Left lung (tissue), 10 donors: Measurements from ENCODE around the gene ITGAX. TPM values are rescaled to one million over a fixed set of nuclear protein-coding genes. Genes with fewer than 3 reads are reported as not detected.
"Not testable (repeated sequence)": the region's sequence is repeated elsewhere in the genome, so short reads cannot be mapped to it uniquely, and the experiment has no call there.

Source experiments
- ATAC-seq: fragments of 200-7000 bp; cut with Tn5 transposase; one replicate; pipeline ENCODE4 v1.9.1; 2020; ENCODE audit warnings: moderate library complexity
- DNase-seq, 4 donors: peaks; one replicate each; pipeline ENCODE4 v3.0.0-alpha.2; 2013 to 2020
- H3K27ac ChIP-seq, 2 donors: fragments of 200-600 bp; sonication (generic) in 1 of 2; one replicate each; pipeline versions ENCODE4 v1.5.0 to v1.8.0; 2020 to 2021
- H3K27me3 ChIP-seq, 2 donors: fragments of 200-600 bp; sonication (generic) in 1 of 2; one replicate each; pipeline versions ENCODE4 v1.5.0 to v1.8.0; 2020 to 2021
- H3K36me3 ChIP-seq, 2 donors: fragments of 200-600 bp; sonication (generic) in 1 of 2; one replicate each; pipeline versions ENCODE4 v1.5.0 to v1.8.0; 2020 to 2021
- H3K4me1 ChIP-seq, 2 donors: fragments of 200-600 bp; one replicate each; pipeline ENCODE4 v1.8.0; 2021
- H3K4me3 ChIP-seq, 2 donors: fragments of 200-600 bp; sonication (generic) in 1 of 2; one replicate each; pipeline versions ENCODE4 v1.5.0 to v1.8.0; 2020 to 2021; ENCODE audit warnings: mild to moderate bottlenecking in 1 of 2
- H3K9me3 ChIP-seq, 2 donors: fragments of 200-600 bp; sonication (generic) in 1 of 2; one replicate each; pipeline versions ENCODE4 v1.5.0 to v1.8.0; 2020 to 2021
- CTCF ChIP-seq, 2 donors: fragments of 200-600 bp; sonication (generic) in 1 of 2; IDR thresholded peaks; one replicate each; pipeline versions ENCODE4 v1.5.0 to v1.8.0; 2021; ENCODE audit warnings: antibody characterized with exemption in 2 of 2
- intact Hi-C, 2 donors: fragments of 100-400 bp; cut with DNase I; formaldehyde crosslinking; loops; one replicate each; pipeline versions ENCODE4 v1.11.2 to v1.14.2; 2022
- polyA plus RNA-seq, 6 donors: library from polyadenylated mRNA; unstranded; fragments of 120-200 nt; gene quantifications; one replicate each; pipeline ENCODE4 v1.2.1, GENCODE V29; 2013; ENCODE audit not compliant: insufficient read length in 6 of 6
- total RNA-seq, 2 donors: library from RNA; stranded (reverse); fragmentation: NEBNext Ultra II Directional; extraction: Animal tissue kit (Norgen Biotek cat#: 25700); gene quantifications; one replicate each; pipeline ENCODE4 v1.2.1, GENCODE V29; 2021
- donor health status: DM: no; HTN: yes; CAD: no.
- donor health status: DM: no; HTN: no; CAD: no.

ITGAX gene
- total and polyA plus RNA-seq, 8 donors, result 0.94 to 134 (median 1.8) TPM

GRCh38 chr16:31335431-31335830, 19.5 kb upstream of the ITGAX start:
- Histone ChIP-seq H3K27ac (no peak overlapping the region), H3K36me3 (peaks cover 0 to 9% of the 10 kb centered on the region in 2 donors), H3K9me3 (no peaks in the 10 kb centered on the region), H3K4me1 (no peaks in the 10 kb centered on the region), H3K27me3 (peaks cover under 1 to 61% of the 10 kb centered on the region in 2 donors), H3K4me3 (no peak overlapping the region)
- ATAC-seq (no peak), DNase-seq (no peak)
- no peak for TF ChIP-seq CTCF (IDR thresholded peaks at IDR 0.05)
- intact Hi-C loops, result no loop called here

- intact Hi-C loops, H3K9me3 ChIP-seq, H3K4me3 ChIP-seq, DNase-seq, ATAC-seq, H3K36me3 ChIP-seq, H3K4me1 ChIP-seq, H3K27ac ChIP-seq: not testable (repeated sequence)
- peaks cover 0 to 33% of the 10 kb centered on the region in 2 donors for H3K27me3 ChIP-seq
Measured at GRCh38 chr16:31338166-31338685, 16.8 kb upstream of the ITGAX start.

GRCh38 chr16:31344712-31345111, 10.3 kb upstream of the ITGAX start:
- DNase-seq, result no peak
- no peak overlapping the region for H3K27ac ChIP-seq
- no peak for ATAC-seq
- intact Hi-C loops, result no loop called here
- H3K27me3 ChIP-seq, result no peaks in the 10 kb centered on the region
- H3K4me3 ChIP-seq, result no peak overlapping the region
- TF ChIP-seq CTCF (IDR thresholded peaks at IDR 0.05), result no peak
- H3K36me3 ChIP-seq, result no peaks in the 10 kb centered on the region
- H3K4me1 ChIP-seq, result peaks cover 0 to 21% of the 10 kb centered on the region in 2 donors
- no peaks in the 10 kb centered on the region for H3K9me3 ChIP-seq

GRCh38 chr16:31347445-31347844, 7.5 kb upstream of the ITGAX start:
- intact Hi-C loops, result no loop called here

GRCh38 chr16:31348579-31348978, 6.4 kb upstream of the ITGAX start:
- Histone ChIP-seq H3K27me3 (peaks cover 0 to 4% of the 10 kb centered on the region in 2 donors), H3K36me3 (no peaks in the 10 kb centered on the region), H3K4me1 (peaks cover 0 to 51% of the 10 kb centered on the region in 2 donors), H3K27ac (no peak overlapping the region), H3K9me3 (no peaks in the 10 kb centered on the region), H3K4me3 (no peak overlapping the region)
- ATAC-seq (no peak), DNase-seq (no peak)
- intact Hi-C loops, result no loop called here
- no peak for TF ChIP-seq CTCF (IDR thresholded peaks at IDR 0.05)

More at GRCh38 chr16:31347445-31347844, 7.5 kb upstream of the ITGAX start:
- H3K36me3 ChIP-seq, result no peaks in the 10 kb centered on the region
- H3K27me3 ChIP-seq, result peaks cover 0 to 4% of the 10 kb centered on the region in 2 donors
- DNase-seq (no peak), ATAC-seq (no peak)
- H3K27ac ChIP-seq, result no peak overlapping the region
- H3K4me3 ChIP-seq, result no peak overlapping the region
- no peaks in the 10 kb centered on the region for H3K9me3 ChIP-seq
- TF ChIP-seq CTCF (IDR thresholded peaks at IDR 0.05), result no peak
- peaks cover 0 to 41% of the 10 kb centered on the region in 2 donors for H3K4me1 ChIP-seq
